PC-9 (cell line): ENCODE data around the gene FAAH. TPM values are rescaled to one million over a fixed set of nuclear protein-coding genes. Genes with fewer than 3 reads are reported as not detected.

Experiments
- BruUV-seq: library from RNA; stranded (reverse); fragments of 400-500 nt; replicated peaks from 2 replicates; lab custom pipeline; 2021; lab: Mats Ljungman, UMichigan
- CTCF ChIA-PET: fragments of 300-600 bp; sonication (Branson Sonifier 250); formaldehyde crosslinking; loops from one replicate; lab custom pipeline; 2022; ENCODE audit warnings: antibody characterized with exemption; lab: Charles Lee
- POLR2A ChIA-PET: fragments of 300-600 bp; sonication (Branson Sonifier 250); formaldehyde crosslinking; loops from one replicate; lab custom pipeline; 2022; ENCODE audit warnings: antibody characterized with exemption; ENCODE audit not compliant: unreplicated experiment; lab: Charles Lee
- DNase-seq, 2 experiments: peaks; one replicate each; pipeline versions ENCODE4 v3.0.0 to v3.0.0-alpha.2; 2015 to 2022; ENCODE audit warnings: mixed read lengths in 1 of 2
- H2AFZ ChIP-seq: fragments of 200-600 bp; sonication (generic); 2 replicates; pipeline ENCODE4 v1.8.1; 2017; ENCODE audit warnings: antibody characterized with exemption
- H3F3A ChIP-seq: fragments of 200-600 bp; sonication (generic); 2 replicates; pipeline ENCODE4 v1.8.1; 2017; ENCODE audit warnings: antibody characterized with exemption, mild to moderate bottlenecking, low read depth; ENCODE audit not compliant: insufficient read depth
- H3K27ac ChIP-seq: fragments of 200-600 bp; sonication (generic); 2 replicates; pipeline ENCODE4 v1.6.1; 2016; ENCODE audit warnings: mixed run types
- H3K27me3 ChIP-seq: fragments of 200-600 bp; sonication (generic); 2 replicates; pipeline ENCODE4 v1.6.1; 2016; ENCODE audit warnings: low read depth, mixed run types; ENCODE audit not compliant: insufficient read depth
- H3K36me3 ChIP-seq: fragments of 200-600 bp; sonication (generic); 2 replicates; pipeline ENCODE4 v1.6.1; 2016; ENCODE audit warnings: low read depth, mixed run types
- H3K4me1 ChIP-seq: fragments of 200-600 bp; sonication (generic); replicated peaks from 2 replicates; pipeline ENCODE4 v1.6.1; 2016; ENCODE audit warnings: mixed run types; ENCODE audit not compliant: insufficient read depth
- H3K4me2 ChIP-seq: fragments of 200-600 bp; sonication (generic); 2 replicates; pipeline ENCODE4 v1.6.1; 2017; ENCODE audit warnings: mixed run types
- H3K4me3 ChIP-seq: fragments of 200-600 bp; sonication (generic); 2 replicates; pipeline ENCODE4 v1.6.1; 2016; ENCODE audit warnings: mixed run types
- H3K79me2 ChIP-seq: fragments of 200-600 bp; sonication (generic); 2 replicates; pipeline ENCODE4 v1.6.1; 2017; ENCODE audit warnings: low read depth, mixed run types
- H3K9me2 ChIP-seq: fragments of 200-600 bp; sonication (generic); 2 replicates; pipeline ENCODE4 v1.8.1; 2017; ENCODE audit warnings: mild to moderate bottlenecking; ENCODE audit not compliant: insufficient read depth
- H3K9me3 ChIP-seq: fragments of 200-600 bp; sonication (generic); 2 replicates; pipeline ENCODE4 v1.8.1; 2016; ENCODE audit warnings: low read depth; ENCODE audit not compliant: insufficient read depth
- H4K20me1 ChIP-seq: fragments of 200-600 bp; sonication (generic); 2 replicates; pipeline ENCODE4 v1.8.1; 2017; ENCODE audit not compliant: insufficient read depth
- CTCF ChIP-seq: fragments of 200-600 bp; sonication (generic); conservative IDR thresholded peaks from 2 replicates; pipeline ENCODE4 v1.6.1; 2017; ENCODE audit warnings: mixed run types, antibody characterized with exemption, mild to moderate bottlenecking, moderate library complexity
- EZH2 ChIP-seq: fragments of 200-600 bp; sonication (generic); IDR thresholded peaks from 2 replicates; pipeline ENCODE4 v1.8.0; 2017; ENCODE audit warnings: antibody characterized with exemption, low read depth
- intact Hi-C: fragments of 100-400 bp; cut with micrococcal nuclease; formaldehyde crosslinking; loops from one replicate; pipeline ENCODE4 v1.10.0; 2022; ENCODE audit not compliant: unreplicated experiment
- total RNA-seq: library from RNA; stranded (reverse); gene quantifications from 2 replicates; pipeline ENCODE4 v1.2.3, GENCODE V29; 2021

FAAH gene
- total RNA-seq, 1 experiment from 2014 or later = 19.1 TPM

GRCh38 chr1:46461017-46461808 lies 67.1 kb downstream of the FAAH start:
- intact Hi-C loops = no loop called here
- Histone ChIP-seq H3K27me3 (peaks cover 62% of the 10 kb centered on the region), H3F3A (no peaks in the 10 kb centered on the region; the same call in 1 of the 2 replicates), H3K4me3 (no peak overlapping the region), H2AFZ (no peak overlapping the region), H3K4me2 (no peak overlapping the region), H3K9me3 (no peaks in the 10 kb centered on the region), H3K36me3 (no peaks in the 10 kb centered on the region), H3K79me2 (no peaks in the 10 kb centered on the region), H3K27ac (no peak overlapping the region), H3K4me1 (no peaks in the 10 kb centered on the region), H4K20me1 (no peaks in the 10 kb centered on the region), H3K9me2 (no peaks in the 10 kb centered on the region)
- TF ChIP-seq CTCF = no peak
- no peak for TF ChIP-seq EZH2
- BruUV-seq = no TSS peak
- CTCF ChIA-PET = no interaction called here
- DNase-seq = no peak
- POLR2A ChIA-PET = interaction anchor here (0.7 kb wide), 1 partner anchor 10 kb away, joined by 4 read pairs; no protein-coding TSS in a partner anchor

- H3K27me3 ChIP-seq = peaks cover 67% of the 10 kb centered on the region
- BruUV-seq = no TSS peak
- no peaks in the 10 kb centered on the region; the same call in 1 of the 2 replicates for H3F3A ChIP-seq
- CTCF ChIA-PET = no interaction called here
- H3K4me3 ChIP-seq = no peak overlapping the region
- no peaks in the 10 kb centered on the region for H3K9me2 ChIP-seq
- no peak for DNase-seq
- no peaks in the 10 kb centered on the region for H3K36me3 ChIP-seq
- intact Hi-C loops = no loop called here
- H3K4me1 ChIP-seq = no peaks in the 10 kb centered on the region
- H3K4me2 ChIP-seq = no peak overlapping the region
- no peak overlapping the region for H3K27ac ChIP-seq
- no peak overlapping the region for H2AFZ ChIP-seq
- TF ChIP-seq CTCF = no peak
- TF ChIP-seq EZH2 = no peak
- no peaks in the 10 kb centered on the region for H3K9me3 ChIP-seq
- POLR2A ChIA-PET = interaction anchor here (0.7 kb wide), 1 partner anchor 11 kb away, joined by 4 read pairs; no protein-coding TSS in a partner anchor
- H4K20me1 ChIP-seq = no peaks in the 10 kb centered on the region
- H3K79me2 ChIP-seq = no peaks in the 10 kb centered on the region
Observed at GRCh38 chr1:46461809-46462448, 67.8 kb downstream of the FAAH start.

Other genes with a start within 250 kb of the FAAH start
- 134 and 139 TPM in 2 replicates for gene TSPAN1, start 219.2 kb upstream of the FAAH start, total RNA-seq
- not detected in 2 replicates for gene P3R3URF, start 217.8 kb upstream of the FAAH start, total RNA-seq
- 82.6 and 97.4 TPM in 2 replicates for gene POMGNT1, start 195.9 kb upstream of the FAAH start, total RNA-seq
- 0.57 TPM in 1 of 2 replicates, not detected in the other for gene LURAP1, start 191.0 kb upstream of the FAAH start, total RNA-seq
- gene RAD54L, start 146.6 kb upstream of the FAAH start, total RNA-seq = 44.8 and 56.4 TPM in 2 replicates
- 65.9 and 66.3 TPM in 2 replicates for gene LRRC41, start 90.7 kb upstream of the FAAH start, total RNA-seq
- gene UQCRH, start 90.6 kb upstream of the FAAH start, total RNA-seq = 457 and 551 TPM in 2 replicates
- 31.7 and 33.9 TPM in 2 replicates for gene NSUN4, start 53.5 kb upstream of the FAAH start, total RNA-seq
- 0.79 and 1.0 TPM in 2 replicates for gene DMBX1, start 95.5 kb downstream of the FAAH start, total RNA-seq
- not detected in 2 replicates for gene KNCN, start 157.3 kb downstream of the FAAH start, total RNA-seq
- gene MKNK1, start 210.0 kb downstream of the FAAH start, total RNA-seq = 103 and 112 TPM in 2 replicates
- 33.9 and 35.2 TPM in 2 replicates for gene MOB3C, start 222.5 kb downstream of the FAAH start, total RNA-seq